Astrocyte (in vitro differentiated cells and primary cell): Measurements from ENCODE around the gene ABHD10. TPM values are rescaled to one million over a fixed set of nuclear protein-coding genes. Genes with fewer than 3 reads are reported as not detected.

Experiments
- DNase-seq: peaks from one replicate; pipeline ENCODE4 v3.0.0-alpha.2; 2010; ENCODE audit warnings: low read depth
- FAIRE-seq: peaks from 2 replicates; lab custom pipeline; 2011; peaks lifted over from hg19 to GRCh38; lab: Jason Lieb, UNC
- H2AFZ ChIP-seq: 2 replicates; pipeline ENCODE4 v1.6.0; 2012; ENCODE audit warnings: low read depth, low read length, inconsistent platforms
- H3K27ac ChIP-seq: 2 replicates; pipeline ENCODE4 v1.5.1; 2011; ENCODE audit warnings: low read depth, low read length, inconsistent platforms
- H3K27me3 ChIP-seq: 2 replicates; pipeline ENCODE4 v1.6.0; 2011; ENCODE audit warnings: low read length, inconsistent platforms; ENCODE audit not compliant: insufficient read depth
- H3K36me3 ChIP-seq: 2 replicates; pipeline ENCODE4 v1.5.1; 2011; ENCODE audit warnings: low read length, inconsistent platforms; ENCODE audit not compliant: insufficient read depth
- H3K4me1 ChIP-seq: 2 replicates; pipeline ENCODE4 v1.5.1; 2011; ENCODE audit warnings: low read length, inconsistent platforms; ENCODE audit not compliant: insufficient read depth
- H3K4me2 ChIP-seq: 2 replicates; pipeline ENCODE4 v1.6.0; 2012; ENCODE audit warnings: low read length, inconsistent platforms
- H3K4me3 ChIP-seq: 2 replicates; pipeline ENCODE4 v1.5.1; 2011; ENCODE audit warnings: low read depth, mild to moderate bottlenecking, low read length, inconsistent platforms; ENCODE audit not compliant: insufficient read depth
- H3K79me2 ChIP-seq: 2 replicates; pipeline ENCODE4 v1.6.0; 2012; ENCODE audit warnings: mild to moderate bottlenecking, low read length, inconsistent platforms; ENCODE audit not compliant: insufficient read depth
- H3K9ac ChIP-seq: 2 replicates; pipeline ENCODE4 v1.6.0; 2012; ENCODE audit warnings: mild to moderate bottlenecking, low read length, inconsistent platforms
- H3K9me3 ChIP-seq: 2 replicates; pipeline ENCODE4 v1.5.1; 2012; ENCODE audit warnings: low read depth, mild to moderate bottlenecking, low read length, inconsistent platforms; ENCODE audit not compliant: insufficient read depth
- H4K20me1 ChIP-seq: 2 replicates; pipeline ENCODE4 v1.6.0; 2012; ENCODE audit warnings: low read length, inconsistent platforms; ENCODE audit not compliant: insufficient read depth
- H3K27ac Mint-ChIP-seq: one replicate; pipeline ENCODE4 v1.8.0; 2021; ENCODE audit warnings: mild to moderate bottlenecking, mixed read lengths; ENCODE audit not compliant: unreplicated experiment
- H3K27me3 Mint-ChIP-seq: one replicate; pipeline ENCODE4 v1.8.0; 2021; ENCODE audit warnings: low read depth, mixed read lengths; ENCODE audit not compliant: unreplicated experiment
- H3K36me3 Mint-ChIP-seq: one replicate; pipeline ENCODE4 v1.8.0; 2021; ENCODE audit warnings: low read depth, mixed read lengths; ENCODE audit not compliant: unreplicated experiment
- H3K4me1 Mint-ChIP-seq: one replicate; pipeline ENCODE4 v1.8.0; 2021; ENCODE audit warnings: low read depth, mixed read lengths; ENCODE audit not compliant: unreplicated experiment
- H3K4me3 Mint-ChIP-seq: one replicate; pipeline ENCODE4 v1.8.0; 2021; ENCODE audit warnings: mild to moderate bottlenecking, moderate library complexity, mixed read lengths; ENCODE audit not compliant: unreplicated experiment
- H3K9me3 Mint-ChIP-seq: one replicate; pipeline ENCODE4 v1.8.0; 2021; ENCODE audit warnings: mild to moderate bottlenecking, mixed read lengths; ENCODE audit not compliant: unreplicated experiment
- CTCF ChIP-seq: IDR thresholded peaks from 2 replicates; pipeline ENCODE4 v1.5.1; 2011; ENCODE audit warnings: low read depth, mild to moderate bottlenecking, inconsistent platforms, low read length, moderate library complexity; ENCODE audit not compliant: insufficient read depth
- EZH2 ChIP-seq: IDR thresholded peaks from 2 replicates; pipeline ENCODE4 v1.6.1; 2012; ENCODE audit warnings: mild to moderate bottlenecking, low read length, inconsistent platforms; ENCODE audit not compliant: insufficient read depth
- total RNA-seq: library from RNA; stranded (reverse); gene quantifications from 2 replicates; pipeline ENCODE4 v1.2.1, GENCODE V29; 2021

ABHD10 gene
- total RNA-seq, 1 donor from 2014 or later, result 26.6 TPM

DNA sequence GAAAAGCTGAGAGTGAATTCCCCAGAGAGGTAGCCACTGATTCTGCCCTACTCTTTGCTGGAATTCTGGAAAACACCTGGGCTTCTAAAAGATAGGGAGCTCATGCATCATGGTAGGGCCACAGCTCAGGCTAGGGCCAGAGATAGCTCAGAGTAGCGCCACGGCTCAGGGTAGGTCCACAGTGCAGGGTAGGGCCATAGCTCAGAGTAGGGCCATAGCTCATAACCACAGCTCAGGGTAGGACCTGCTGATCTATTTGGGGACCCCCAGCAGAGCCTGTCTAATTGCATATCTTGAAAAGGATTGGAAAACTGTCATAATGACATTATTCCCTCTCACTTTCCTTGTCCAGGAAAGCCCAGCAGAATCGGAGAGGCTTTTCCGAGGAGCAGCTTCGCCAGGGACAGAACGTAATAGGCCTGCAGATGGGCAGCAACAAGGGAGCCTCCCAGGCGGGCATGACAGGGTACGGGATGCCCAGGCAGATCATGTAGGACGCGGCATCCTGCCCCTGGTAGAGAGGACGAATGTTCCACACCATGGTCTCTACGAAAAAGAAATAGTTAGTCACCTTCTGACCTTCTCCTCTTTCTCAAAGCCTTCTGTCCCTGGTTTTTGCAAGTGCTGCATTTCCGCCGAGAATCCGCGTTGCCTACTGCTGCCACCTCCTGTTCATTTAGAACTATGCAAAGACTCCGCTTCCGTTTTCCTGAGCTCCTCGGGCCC is 34.4 kb downstream of the ABHD10 start:
- Histone ChIP-seq H3K9ac (no peak overlapping the region), H3K36me3 (peaks cover 12% of the 10 kb centered on the region), H2AFZ (peak overlapping the region; percentile 52), H3K79me2 (no peaks in the 10 kb centered on the region), H4K20me1 (no peaks in the 10 kb centered on the region), H3K9me3 (no peaks in the 10 kb centered on the region), H3K4me2 (peak overlapping the region; percentile 4), H3K27ac (no peak overlapping the region), H3K4me3 (no peak overlapping the region), H3K27me3 (no peaks in the 10 kb centered on the region), H3K4me1 (peaks cover 3% of the 10 kb centered on the region)
- DNase-seq (peak; percentile 51), FAIRE-seq (peak; percentile 37)
- TF ChIP-seq CTCF (peak; percentile 73), EZH2 (no peak)
- H3K9me3 Mint-ChIP-seq, result peaks cover 1% of the 10 kb centered on the region
- H3K4me1 Mint-ChIP-seq, result peaks cover 13% of the 10 kb centered on the region
- no peak overlapping the region for H3K27ac Mint-ChIP-seq
- H3K4me3 Mint-ChIP-seq, result no peak overlapping the region
- no peaks in the 10 kb centered on the region for H3K36me3 Mint-ChIP-seq
- H3K27me3 Mint-ChIP-seq, result no peaks in the 10 kb centered on the region

DNA sequence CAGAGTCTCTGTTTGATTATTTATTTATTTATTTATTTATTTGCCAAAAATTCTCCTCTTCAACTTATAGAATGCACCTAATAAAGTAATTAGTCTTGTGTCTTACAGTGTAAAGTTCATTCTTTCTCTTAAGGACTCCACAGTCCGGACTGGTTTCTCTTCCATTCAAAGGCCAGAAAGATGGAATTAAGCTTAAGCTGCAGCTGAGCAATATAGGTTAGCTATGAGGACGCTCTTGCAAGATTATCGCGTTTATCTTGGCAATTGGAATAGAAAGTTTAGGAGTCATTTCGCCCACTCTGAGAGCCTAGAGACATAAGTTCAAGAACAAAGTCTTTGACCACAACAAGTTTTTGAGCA is 34.9 kb downstream of the ABHD10 start:
- H3K4me1 ChIP-seq, result peaks cover 3% of the 10 kb centered on the region
- no peaks in the 10 kb centered on the region for H3K79me2 ChIP-seq
- no peaks in the 10 kb centered on the region for H3K27me3 ChIP-seq
- DNase-seq (no peak), FAIRE-seq (no peak)
- H3K4me2 ChIP-seq, result no peak overlapping the region
- Mint-ChIP-seq H3K4me3 (no peak overlapping the region), H3K27me3 (no peaks in the 10 kb centered on the region), H3K4me1 (peaks cover 13% of the 10 kb centered on the region), H3K27ac (no peak overlapping the region), H3K36me3 (no peaks in the 10 kb centered on the region), H3K9me3 (peaks cover 1% of the 10 kb centered on the region)
- no peak overlapping the region for H3K4me3 ChIP-seq
- TF ChIP-seq EZH2, result no peak
- TF ChIP-seq CTCF, result no peak
- H2AFZ ChIP-seq, result no peak overlapping the region
- H4K20me1 ChIP-seq, result no peaks in the 10 kb centered on the region
- no peaks in the 10 kb centered on the region for H3K9me3 ChIP-seq
- H3K27ac ChIP-seq, result no peak overlapping the region
- peaks cover 10% of the 10 kb centered on the region for H3K36me3 ChIP-seq
- H3K9ac ChIP-seq, result no peak overlapping the region

DNA sequence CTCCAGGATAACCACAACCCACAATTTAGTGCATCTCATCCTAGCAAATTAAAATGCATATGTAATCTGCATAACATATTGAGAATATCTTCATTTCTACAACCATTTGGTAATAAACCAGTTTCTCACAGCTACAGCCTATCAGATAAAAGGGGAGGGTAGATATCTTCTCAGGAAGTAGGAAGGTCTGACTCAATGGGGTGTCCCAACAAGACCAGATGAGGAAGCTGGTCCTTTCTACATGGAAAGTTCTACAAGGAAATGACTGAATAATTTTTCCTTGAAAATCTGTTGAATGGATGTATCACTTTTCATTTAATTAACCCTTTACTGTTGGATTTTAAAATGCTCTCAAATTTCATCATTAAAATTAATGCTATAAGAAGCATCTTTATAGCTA is 38.3 kb downstream of the ABHD10 start:
- H3K79me2 ChIP-seq, result no peaks in the 10 kb centered on the region
- H2AFZ ChIP-seq, result no peak overlapping the region
- H3K4me2 ChIP-seq, result no peak overlapping the region
- no peaks in the 10 kb centered on the region for H4K20me1 ChIP-seq
- no peaks in the 10 kb centered on the region for H3K9me3 ChIP-seq
- Mint-ChIP-seq H3K27me3 (no peaks in the 10 kb centered on the region), H3K9me3 (peaks cover 7% of the 10 kb centered on the region), H3K36me3 (no peaks in the 10 kb centered on the region), H3K4me3 (no peak overlapping the region), H3K4me1 (peaks cover 8% of the 10 kb centered on the region), H3K27ac (no peak overlapping the region)
- H3K36me3 ChIP-seq, result peaks cover 3% of the 10 kb centered on the region
- DNase-seq (no peak), FAIRE-seq (no peak)
- H3K27me3 ChIP-seq, result no peaks in the 10 kb centered on the region
- no peak overlapping the region for H3K27ac ChIP-seq
- no peak overlapping the region for H3K4me3 ChIP-seq
- H3K9ac ChIP-seq, result no peak overlapping the region
- TF ChIP-seq CTCF (no peak), EZH2 (no peak)
- H3K4me1 ChIP-seq, result peaks cover 3% of the 10 kb centered on the region
